Stimulated activated naive CD4-positive, alpha-beta T cell (primary cell): ENCODE measurements around the gene SYDE1.

ENCODE experiments used
- DNase-seq, 6 experiments: peaks; one replicate each; lab custom pipeline; 2025; lab: John Stamatoyannopoulos, UW

Gene SYDE1

DNA sequence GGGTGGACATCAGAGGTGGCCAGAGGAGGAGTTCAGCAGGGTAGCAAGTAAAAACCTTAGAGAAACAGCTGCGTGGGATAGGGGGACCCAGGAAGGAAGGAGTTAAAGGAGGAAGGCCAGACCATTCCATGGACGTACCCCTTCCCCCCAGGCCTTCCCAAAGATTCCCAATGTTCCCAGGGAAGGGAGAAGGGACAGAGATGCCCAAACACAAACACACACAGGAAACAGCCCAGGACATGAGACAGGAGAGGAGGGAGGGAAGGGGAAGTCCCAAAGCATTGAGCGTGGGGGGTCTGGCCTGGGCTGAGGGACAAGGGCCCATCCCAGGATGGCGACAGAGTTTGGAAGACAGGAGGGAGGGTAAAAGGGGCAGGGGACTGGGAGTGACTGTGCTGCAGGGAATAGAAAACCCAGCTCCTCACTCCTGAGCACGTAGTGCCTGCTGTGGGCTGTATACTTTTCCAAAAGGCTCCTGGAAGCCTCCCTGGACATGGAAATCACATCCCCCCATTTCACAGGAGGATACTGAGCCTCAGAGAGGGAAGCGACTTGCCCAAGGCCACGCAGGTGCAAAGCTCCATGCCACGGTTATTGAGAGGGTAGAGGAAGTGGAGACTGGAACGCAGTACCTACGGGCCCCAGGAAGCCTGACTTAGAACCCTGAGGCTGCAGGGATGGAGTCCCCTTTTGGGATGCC is 1.1 kb downstream of the SYDE1 start:
- no peak for DNase-seq

DNA sequence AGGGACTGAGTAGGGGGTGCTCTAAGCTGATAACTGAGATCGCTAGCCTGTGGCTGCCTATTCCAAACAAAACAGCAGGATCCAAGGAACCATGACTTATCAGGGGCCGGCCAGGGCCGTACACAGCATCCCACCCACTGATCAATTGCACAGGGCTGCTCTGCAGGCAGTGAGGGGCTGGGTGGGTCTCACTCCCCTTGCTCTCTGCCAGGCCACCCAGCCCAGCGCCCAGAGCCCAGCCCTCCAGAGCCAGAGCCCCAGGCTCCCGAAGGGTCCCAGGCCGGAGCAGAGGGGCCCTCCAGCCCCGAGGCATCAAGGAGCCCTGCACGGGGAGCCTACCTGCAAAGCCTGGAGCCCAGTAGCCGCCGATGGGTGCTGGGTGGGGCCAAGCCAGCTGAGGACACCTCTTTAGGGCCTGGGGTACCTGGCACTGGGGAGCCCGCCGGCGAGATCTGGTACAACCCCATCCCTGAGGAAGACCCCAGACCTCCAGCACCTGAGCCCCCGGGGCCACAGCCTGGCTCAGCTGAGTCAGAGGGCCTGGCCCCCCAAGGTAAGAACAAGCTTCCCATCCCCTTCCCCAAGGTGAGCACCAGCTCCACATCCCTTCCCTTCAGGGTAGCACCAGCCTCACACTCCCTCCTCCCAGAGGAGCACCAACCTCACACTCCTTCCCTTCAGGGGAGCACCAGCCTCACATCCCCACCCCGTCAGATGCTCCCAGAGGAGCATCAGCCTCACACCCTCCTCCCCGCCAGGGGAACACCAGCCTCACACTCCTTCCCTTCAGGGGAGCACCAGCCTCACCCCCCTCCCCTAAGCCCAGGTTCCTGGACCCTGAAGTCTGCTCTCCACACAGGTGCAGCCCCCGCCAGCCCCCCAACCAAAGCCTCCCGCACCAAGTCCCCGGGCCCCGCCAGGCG is 1.9 kb downstream of the SYDE1 start:
- DNase-seq: no peak

DNA sequence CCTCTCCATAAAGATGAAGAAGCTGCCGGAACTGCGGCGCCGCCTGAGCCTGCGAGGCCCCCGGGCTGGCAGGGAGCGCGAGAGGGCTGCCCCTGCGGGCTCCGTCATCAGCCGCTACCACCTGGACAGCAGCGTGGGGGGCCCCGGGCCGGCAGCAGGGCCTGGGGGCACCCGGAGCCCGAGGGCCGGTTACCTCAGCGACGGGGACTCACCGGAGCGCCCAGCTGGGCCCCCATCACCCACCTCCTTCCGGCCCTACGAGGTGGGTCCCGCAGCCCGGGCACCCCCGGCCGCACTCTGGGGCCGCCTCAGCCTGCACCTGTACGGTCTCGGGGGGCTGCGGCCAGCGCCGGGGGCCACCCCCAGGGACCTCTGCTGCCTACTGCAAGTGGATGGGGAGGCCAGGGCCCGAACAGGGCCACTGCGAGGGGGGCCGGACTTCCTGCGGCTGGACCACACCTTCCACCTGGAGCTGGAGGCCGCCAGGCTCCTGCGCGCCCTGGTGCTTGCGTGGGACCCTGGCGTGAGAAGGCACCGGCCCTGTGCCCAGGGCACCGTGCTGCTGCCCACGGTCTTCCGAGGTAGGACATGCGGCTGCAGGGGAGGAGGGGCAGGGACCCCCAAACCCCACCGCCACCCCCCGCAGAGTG is 2.7 kb downstream of the SYDE1 start:
- DNase-seq: no peak

DNA sequence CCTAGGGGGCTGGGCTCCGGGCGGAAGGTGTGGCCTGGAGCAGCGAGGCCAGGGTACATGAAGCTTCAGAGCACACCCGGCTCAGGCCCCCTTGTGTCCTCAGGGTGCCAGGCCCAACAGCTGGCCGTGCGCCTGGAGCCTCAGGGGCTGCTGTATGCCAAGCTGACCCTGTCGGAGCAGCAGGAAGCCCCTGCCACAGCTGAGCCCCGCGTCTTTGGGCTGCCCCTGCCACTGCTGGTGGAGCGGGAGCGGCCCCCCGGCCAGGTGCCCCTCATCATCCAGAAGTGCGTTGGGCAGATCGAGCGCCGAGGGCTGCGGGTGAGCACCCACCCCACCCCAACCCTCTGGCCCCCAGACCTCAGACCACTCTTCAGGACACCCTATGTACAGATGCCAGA is 3.2 kb downstream of the SYDE1 start:
- no peak for DNase-seq

DNA sequence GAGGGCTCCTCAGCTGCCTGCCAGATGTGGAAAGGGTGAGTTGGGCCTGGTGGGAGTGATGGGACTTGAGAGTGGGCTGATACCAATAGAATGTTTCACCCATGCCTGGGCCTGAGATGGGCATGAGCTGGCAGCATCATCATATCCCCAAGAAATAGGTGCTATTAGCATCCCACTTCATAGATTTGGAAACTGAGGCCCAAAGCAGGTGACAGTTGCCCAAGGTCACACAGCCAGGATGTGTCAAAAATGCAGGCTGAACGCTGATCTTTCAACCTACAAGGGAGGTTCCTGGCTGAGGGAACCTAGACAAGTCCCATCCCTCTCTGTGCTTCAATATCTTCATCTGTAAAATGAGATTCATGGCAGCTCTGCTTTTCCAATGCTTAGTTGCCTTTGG is 4.6 kb downstream of the SYDE1 start:
- DNase-seq: no peak

DNA sequence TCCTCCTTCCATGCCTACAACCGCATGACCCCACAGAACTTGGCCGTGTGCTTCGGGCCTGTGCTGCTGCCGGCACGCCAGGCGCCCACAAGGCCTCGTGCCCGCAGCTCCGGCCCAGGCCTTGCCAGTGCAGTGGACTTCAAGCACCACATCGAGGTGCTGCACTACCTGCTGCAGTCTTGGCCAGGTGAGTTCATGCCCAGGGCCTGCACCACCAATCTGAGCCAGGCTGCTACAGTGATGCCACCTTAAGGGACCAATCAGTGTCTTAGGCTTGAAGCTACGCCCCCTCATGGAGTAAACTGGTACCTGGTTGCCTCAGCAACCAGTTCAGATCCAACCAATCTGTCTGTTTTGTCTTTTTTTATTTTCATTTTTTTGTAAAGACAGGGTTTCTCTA is 5.2 kb downstream of the SYDE1 start:
- no peak for DNase-seq

DNA sequence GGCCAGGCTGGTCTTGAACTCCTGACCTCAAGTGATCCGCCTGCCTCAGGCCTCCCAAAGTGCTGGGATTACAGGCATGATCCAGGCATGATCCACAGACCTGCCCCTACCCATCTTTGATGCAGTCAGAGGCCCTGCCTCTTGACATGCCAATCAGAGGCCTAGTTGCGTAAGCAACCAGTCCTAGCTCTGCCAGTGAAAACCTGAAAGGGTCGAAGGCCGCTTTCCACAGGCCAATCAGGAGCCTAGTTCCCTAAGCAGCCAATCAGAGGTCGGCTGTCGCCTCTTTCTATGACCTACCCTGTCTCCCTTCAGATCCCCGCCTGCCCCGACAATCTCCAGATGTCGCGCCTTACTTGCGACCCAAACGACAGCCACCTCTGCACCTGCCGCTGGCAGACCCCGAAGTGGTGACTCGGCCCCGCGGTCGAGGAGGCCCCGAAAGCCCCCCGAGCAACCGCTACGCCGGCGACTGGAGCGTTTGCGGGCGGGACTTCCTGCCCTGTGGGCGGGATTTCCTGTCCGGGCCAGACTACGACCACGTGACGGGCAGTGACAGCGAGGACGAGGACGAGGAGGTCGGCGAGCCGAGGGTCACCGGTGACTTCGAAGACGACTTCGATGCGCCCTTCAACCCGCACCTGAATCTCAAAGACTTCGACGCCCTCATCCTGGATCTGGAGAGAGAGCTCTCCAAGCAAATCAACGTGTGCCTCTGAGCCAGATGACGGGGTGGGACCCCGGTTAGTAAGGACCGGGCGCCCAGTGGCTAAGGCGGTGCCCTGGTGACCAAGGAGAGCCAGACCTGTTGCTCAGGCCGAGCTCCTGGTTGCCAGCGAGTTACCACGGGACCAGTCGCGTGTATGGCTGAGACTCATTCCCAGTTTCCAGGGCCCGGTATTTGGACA is 6.3 kb downstream of the SYDE1 start:
- no peak for DNase-seq

DNA sequence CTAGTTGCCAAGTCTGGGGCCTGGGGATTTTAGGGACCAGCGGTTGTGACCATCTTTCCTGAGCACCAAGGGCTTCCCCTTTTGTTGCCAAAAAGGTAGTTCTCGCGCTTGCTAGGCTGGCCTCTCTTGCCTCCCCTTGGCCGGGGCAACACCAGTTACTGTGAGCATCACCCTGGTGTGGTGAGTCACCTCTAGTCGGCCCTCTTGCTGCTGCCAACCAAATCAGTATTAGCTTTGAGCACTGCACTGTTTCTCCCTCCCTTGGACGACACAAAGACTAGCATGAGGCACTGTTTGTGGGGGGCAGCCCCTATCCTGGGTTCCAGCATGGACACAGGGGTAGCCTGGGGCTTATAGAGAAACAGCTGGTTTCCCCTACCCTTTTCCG is 6.9 kb downstream of the SYDE1 start:
- no peak for DNase-seq

DNA sequence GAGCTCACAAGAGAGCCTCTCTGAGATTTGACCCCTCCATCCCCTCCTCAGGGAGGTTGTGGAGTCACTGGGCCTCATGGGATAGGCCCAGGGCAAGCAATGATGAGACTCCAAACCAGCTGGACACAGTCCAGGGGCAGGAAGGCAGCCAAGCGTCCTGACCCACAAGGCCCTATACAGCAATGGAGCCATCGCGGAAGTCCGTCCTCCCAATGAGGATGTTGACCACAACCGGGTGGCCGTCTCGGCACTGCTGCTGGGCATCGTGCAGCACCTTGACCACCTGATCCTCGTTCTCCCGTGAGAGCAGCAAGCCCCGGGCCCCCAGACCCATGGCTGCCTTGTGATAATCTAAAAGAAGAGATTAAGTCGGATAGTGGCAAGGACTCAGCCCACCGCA is 7.9 kb downstream of the SYDE1 start:
- DNase-seq: no peak

DNA sequence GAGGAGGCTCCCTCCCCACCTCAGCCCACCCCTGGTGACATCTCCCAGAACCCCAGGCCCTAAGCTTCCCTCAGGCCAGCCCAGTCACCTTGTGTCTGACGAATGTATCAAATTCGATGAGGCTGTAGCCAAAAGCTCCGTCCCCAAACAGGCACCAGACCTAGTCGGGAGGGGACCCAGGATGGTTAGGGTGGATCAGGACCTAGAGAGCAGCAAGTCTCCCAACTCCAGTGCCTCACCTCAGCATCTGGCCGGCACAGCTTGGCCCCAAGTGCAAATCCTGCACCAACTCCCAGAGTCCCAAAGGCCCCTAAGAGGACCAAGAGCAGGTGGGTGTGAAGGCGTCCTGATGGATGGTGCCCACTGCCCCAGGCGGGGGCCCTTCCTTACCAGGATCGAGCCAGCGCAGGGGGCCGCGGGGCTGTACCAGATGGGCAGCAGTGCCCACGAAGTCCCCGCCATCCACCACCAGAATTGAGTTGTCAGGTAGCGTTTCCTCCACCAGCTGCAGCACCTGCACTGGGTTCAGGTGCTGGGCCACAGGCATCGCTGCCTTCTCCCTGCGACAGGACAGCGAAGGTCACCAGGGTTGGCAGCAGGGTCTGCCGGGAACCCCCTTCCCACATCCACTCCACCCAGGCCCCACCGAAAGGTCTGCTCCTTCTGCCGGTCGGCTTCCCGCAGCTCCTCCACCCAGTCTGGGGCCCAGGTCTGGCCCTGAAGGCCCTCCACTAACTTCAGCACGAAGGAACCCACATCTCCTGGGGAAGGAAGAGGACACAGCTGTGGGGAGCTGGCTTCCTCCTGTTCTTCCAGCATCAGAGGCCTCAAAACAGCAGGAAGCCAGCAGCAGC is 8.8 kb downstream of the SYDE1 start:
- no peak for DNase-seq

DNA sequence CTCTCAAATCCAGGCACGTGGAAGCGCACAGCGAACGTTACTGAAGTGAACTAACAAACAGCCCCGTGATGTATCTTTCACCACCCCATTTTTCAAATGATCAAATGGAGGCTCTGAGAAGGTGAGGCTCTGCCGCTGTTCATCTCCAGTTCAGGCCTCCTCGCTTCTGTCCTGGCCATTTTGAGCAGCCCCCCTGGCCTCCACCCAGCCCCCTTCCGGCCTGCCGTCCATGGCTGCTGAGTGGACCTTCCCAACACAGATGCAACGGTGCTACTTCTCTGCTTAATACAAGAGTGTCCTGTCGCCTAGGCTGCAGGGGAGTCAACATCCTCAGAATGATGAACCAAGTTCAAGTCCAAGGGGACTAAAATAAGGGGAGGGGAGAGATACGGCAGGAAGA is 9.7 kb downstream of the SYDE1 start:
- DNase-seq: no peak

DNA sequence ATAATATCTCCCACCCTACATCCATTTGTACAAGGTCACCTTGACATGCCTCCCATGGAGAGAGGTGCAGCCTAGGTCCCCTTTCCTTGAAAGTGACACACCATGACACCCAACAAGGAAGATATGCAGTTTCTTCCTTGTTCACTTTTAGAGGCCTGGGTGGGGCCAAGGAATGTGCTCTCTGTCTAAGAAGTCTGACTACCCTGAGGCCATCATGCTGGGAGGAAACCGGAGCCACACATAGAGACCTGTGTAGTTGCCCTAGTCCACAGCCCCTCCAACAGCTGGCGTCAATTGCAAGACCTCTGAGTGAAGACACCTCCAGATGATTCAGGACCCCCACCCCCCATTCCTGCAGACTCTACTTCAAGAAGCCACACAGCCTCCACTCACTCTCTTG is 11.0 kb downstream of the SYDE1 start:
- DNase-seq: no peak

DNA sequence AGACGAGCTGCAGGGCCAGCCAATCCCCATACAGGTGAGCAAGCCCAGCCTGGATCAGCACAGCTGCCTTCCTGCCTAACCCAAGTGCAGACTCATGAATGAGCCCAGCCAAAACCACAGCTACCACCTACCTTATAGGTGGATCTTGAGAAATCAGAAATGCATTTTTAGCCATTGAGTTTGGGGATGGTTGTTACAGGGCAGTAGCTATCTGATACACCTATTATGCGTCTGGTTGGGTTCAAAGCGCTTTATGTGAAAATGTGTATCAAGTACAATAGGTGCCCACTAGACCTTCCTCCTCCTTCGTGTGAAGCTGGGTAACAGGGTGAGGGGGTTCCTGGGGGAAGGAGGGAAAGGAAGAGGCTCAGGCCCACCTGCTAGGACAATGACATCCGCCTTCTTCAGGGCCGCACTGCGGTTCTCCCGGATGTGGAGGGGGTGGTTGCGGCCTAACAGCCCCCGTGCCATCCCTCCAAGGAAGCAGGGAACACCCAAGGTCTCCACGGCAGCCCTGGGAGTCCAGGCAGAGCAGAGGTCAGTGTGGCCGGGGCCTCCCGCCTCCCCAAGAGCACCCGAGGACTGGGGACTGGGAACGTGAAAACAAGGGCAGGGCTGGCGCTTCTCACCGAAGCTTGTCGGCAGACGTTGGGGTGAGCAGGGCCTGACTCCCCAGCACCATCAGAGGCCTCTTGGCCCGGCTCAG is 11.7 kb downstream of the SYDE1 start:
- DNase-seq: no peak

DNA sequence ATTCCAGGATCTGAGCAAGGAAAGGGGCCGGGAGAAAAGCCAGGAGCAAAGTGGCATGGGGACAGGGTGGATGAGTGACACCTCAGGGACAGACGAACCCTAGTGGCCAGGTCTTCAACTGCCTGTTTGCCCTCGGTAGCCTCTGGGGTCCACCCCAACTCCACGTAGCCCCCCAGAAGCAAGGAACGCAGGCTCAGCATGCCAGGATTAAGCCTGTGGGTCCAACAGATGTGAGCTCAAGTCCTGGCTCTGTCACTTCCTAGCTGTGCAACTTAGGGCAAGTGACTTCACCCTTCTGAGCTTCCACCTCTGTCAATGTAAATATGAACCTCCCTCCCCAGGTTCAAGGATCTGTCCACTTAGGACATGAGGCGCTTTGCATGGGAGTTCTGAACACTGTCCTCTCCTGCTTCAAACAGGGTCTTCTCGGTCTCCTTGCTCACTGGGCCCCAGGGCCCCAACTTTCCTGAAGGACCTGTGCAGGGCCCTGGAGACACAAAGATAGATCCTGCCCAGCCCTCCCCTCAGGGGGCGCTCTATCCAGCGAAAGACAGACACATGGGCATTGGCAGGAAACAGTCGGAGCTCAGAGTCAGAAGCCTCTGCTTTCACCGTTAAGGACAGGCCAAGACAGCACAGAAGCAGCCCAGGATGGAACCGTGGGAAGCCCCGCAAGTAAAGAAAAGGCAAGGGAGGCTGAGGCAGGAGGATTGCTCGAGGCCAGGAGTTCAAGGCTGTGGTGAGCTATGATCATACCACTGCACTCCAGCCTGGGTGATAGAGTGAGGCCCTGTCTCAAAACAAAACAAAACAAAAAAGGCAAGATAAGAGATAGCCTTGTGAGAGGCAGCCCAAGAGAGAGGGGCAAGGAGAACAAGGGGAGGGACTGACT is 13.2 kb downstream of the SYDE1 start:
- DNase-seq: no peak

DNA sequence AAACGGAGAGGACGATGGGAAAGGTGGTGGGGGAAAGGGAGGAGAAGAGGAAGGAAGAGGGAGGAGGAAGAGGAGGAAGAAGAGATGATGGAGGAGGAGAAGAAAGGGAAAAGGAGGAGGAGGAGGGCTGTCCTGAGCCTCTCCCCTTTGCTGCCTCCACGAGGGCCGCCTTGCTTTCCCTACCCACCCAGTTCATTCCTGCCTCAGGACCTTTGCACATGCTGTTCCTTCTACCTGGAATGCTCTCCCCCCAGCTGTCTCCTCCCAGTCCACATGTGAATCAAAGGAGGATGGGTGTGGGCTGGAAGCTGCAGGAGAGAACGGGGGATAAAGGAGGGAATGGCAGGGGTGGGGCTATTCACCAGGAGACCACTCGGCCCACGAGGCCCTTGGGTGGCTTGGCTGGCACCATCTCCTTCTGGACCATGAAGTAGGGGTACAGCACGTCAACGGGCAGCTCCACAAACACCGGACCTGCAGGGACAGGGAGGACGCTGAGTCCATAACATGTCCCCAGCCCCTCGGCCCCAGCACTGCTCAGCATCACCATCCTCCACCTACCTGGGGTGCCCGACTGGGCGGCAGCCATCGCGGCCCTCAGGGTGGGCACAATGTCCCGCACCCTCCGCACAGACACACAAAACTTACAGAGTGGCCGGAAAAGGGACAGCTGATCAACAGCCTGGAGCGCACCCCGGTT is 15.3 kb downstream of the SYDE1 start:
- DNase-seq: no peak

DNA sequence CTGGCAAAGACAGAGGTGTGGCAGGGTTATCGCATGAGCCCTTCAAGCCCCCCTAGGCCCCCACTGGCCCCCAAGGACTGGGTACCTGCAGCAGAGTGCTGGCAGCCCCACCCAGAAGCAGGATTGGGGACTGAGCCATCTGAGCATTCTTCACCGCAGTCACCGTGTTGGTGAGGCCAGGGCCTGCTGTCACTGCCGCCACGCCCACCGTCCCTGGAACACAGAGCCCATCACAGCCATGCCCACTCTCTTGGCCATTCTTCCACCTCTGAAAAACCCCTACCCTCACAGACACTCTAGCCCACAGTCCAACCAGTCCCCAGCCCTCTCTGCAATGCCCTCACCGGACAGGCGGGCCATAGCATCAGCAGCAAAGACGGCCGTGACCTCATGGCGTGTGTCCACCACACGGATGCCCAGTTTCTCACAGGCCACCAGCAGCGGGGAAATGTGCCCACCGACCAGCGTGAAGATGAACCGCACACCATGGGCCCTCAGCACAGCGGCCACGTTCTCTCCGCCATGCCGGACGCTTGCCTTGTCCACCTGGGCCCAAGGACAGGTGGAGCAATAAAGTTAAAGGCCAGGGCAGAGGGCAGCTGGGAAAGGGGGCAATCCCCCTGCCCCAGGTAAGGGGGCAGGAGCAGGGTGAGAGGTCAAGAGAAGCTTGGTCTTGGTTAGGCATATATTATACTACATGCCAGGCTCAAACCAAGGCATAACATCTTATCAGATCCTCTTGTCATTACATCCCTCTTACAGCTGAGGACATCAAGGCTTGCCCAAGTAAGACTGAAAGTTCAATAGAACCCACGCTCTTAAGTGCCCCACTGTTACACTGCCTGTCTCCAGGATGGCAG is 16.1 kb downstream of the SYDE1 start:
- no peak for DNase-seq

DNA sequence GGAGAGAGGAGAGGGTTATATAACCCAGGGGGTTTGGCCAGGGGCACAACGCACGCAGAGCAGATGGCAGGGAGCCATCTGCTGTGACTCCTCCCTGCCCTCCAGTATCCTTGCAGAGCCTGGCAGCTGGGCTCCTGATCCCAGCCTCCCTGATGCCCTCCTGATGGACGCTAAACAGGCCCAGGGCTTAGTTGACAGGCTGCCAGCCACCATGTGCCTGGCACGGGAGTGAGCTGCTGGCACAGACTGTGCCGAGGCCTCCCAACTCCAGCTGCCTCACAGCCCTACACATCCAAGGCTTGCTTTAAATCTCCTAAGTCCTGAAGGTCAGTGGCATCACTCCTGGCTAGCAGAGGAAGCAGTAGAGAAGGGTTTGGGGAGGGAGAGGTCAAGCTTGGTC is 16.7 kb downstream of the SYDE1 start:
- DNase-seq: no peak
